Measurements from ENCODE around the gene LARP1. TPM values are rescaled to one million over a fixed set of nuclear protein-coding genes. Genes with fewer than 3 reads are reported as not detected.
A peak's percentile ranks its signal among the peaks of the same experiment; 100 is the strongest.

Gene LARP1
- total RNA-seq, 4 donors from 2014 or later: 109 to 192 (median 133) TPM

- H3K36me3 ChIP-seq: peaks cover 3 to 8% of the 10 kb centered on the region in 2 donors
- no peak for TF ChIP-seq CTCF (IDR thresholded peaks at IDR 0.05)
- no peak for TF ChIP-seq POLR2A (IDR thresholded peaks at IDR 0.05)
- no peak overlapping the region for H3K4me3 ChIP-seq (replicated peaks in 1 of 3)
- no peaks in the 10 kb centered on the region for H3K9me3 ChIP-seq
- DNase-seq: no peak
- 81% methylated on average over 6 of the region's 6 CpGs for WGBS, 2 donors
- peak overlapping the region in 2 of 3 donors; percentile 9 to 37 for H3K27ac ChIP-seq
- no peaks in the 10 kb centered on the region for H3K27me3 ChIP-seq
- peaks cover 4 to 36% of the 10 kb centered on the region in 2 donors for H3K4me1 ChIP-seq
- intact Hi-C loops (cut with DNase I): no loop called here
These were observed 85.5 kb downstream of the LARP1 start for GRCh38 chr5:154840435-154841272.

GRCh38 chr5:154841273-154841661 lies 86.1 kb downstream of the LARP1 start:
- TF ChIP-seq POLR2A (IDR thresholded peaks at IDR 0.05) (no peak), CTCF (IDR thresholded peaks at IDR 0.05) (no peak)
- Histone ChIP-seq H3K4me1 (peaks cover 3 to 31% of the 10 kb centered on the region in 2 donors), H3K27me3 (no peaks in the 10 kb centered on the region), H3K9me3 (no peaks in the 10 kb centered on the region), H3K4me3 (replicated peaks in 1 of 3) (no peak overlapping the region), H3K36me3 (peaks cover 3 to 8% of the 10 kb centered on the region in 2 donors), H3K27ac (peak overlapping the region in 2 of 3 donors; percentile 9 to 37)
- intact Hi-C loops (cut with DNase I): no loop called here
- DNase-seq: no peak

GRCh38 chr5:154842689-154843530 lies 87.7 kb downstream of the LARP1 start:
- H3K9me3 ChIP-seq: no peaks in the 10 kb centered on the region
- WGBS, 2 donors: 79 to 90% methylated on average over 6 of the region's 6 CpGs
- H3K27ac ChIP-seq: no peak overlapping the region
- TF ChIP-seq CTCF (IDR thresholded peaks at IDR 0.05) (no peak), POLR2A (IDR thresholded peaks at IDR 0.05) (no peak)
- no peaks in the 10 kb centered on the region for H3K27me3 ChIP-seq
- intact Hi-C loops (cut with DNase I): no loop called here
- H3K4me1 ChIP-seq: peaks cover 3 to 36% of the 10 kb centered on the region in 2 donors
- no peak for DNase-seq
- no peak overlapping the region for H3K4me3 ChIP-seq (replicated peaks in 1 of 3)
- H3K36me3 ChIP-seq: peaks cover 0 to 4% of the 10 kb centered on the region in 2 donors

- Histone ChIP-seq H3K4me1 (peaks cover 20 to 48% of the 10 kb centered on the region in 2 donors), H3K9me3 (no peaks in the 10 kb centered on the region), H3K36me3 (no peaks in the 10 kb centered on the region), H3K27me3 (no peaks in the 10 kb centered on the region), H3K4me3 (replicated peaks in 1 of 3) (no peak overlapping the region), H3K27ac (peak overlapping the region in 1 of 3 donors; percentile 26)
- intact Hi-C loops (cut with DNase I): no loop called here
- no peak for TF ChIP-seq CTCF (IDR thresholded peaks at IDR 0.05)
- no peak for TF ChIP-seq POLR2A (IDR thresholded peaks at IDR 0.05)
- no peak for DNase-seq
- WGBS, 2 donors: 85 to 87% methylated on average over 5 of the region's 5 CpGs
These were observed 89.6 kb downstream of the LARP1 start for GRCh38 chr5:154844809-154845208.
